HEK293 (cell line): ENCODE data around the gene MGMT.

Experiments used
- CTCF ChIA-PET: fragments of 350-600 bp; formaldehyde crosslinking; extraction: SDS; loops from one replicate; lab custom pipeline; 2021; ENCODE audit warnings: antibody characterized with exemption; lab: Yijun Ruan, JAX
- POLR2A ChIA-PET: fragments of 300-600 bp; formaldehyde crosslinking; extraction: SDS; loops from one replicate; lab custom pipeline; 2020; ENCODE audit warnings: antibody characterized with exemption, inconsistent platforms; lab: Yijun Ruan, JAX
- H3K27ac ChIP-seq: fragments of 200-500 bp; sonication (Bioruptor generic); 2 replicates; pipeline ENCODE4 v1.5.1; 2014; ENCODE audit warnings: low read depth, low read length, control low read depth, inconsistent platforms; ENCODE audit errors: extremely low read depth
- H3K36me3 ChIP-seq, 2 experiments: fragments of 200-500 bp in 1 of 2; sonication (Bioruptor generic) in 1 of 2; 1 replicate in 1 of 2; 2 replicates in 1 of 2; pipeline ENCODE4 v1.5.1; 2014 to 2017; ENCODE audit warnings: inconsistent platforms in 2 of 2, low read length in 2 of 2; ENCODE audit not compliant: control insufficient read depth in 2 of 2, insufficient read depth in 1 of 2
- H3K4me1 ChIP-seq: fragments of 200-500 bp; sonication (Bioruptor generic); 2 replicates; pipeline ENCODE4 v1.5.1; 2014; ENCODE audit warnings: mild to moderate bottlenecking, low read length, inconsistent platforms; ENCODE audit not compliant: control insufficient read depth, insufficient read depth
- H3K4me3 ChIP-seq: 2 replicates; pipeline ENCODE4 v1.5.1; 2011; ENCODE audit warnings: low read depth, mild to moderate bottlenecking, control low read depth, low read length, moderate library complexity
- H3K9me3 ChIP-seq: fragments of 200-500 bp; sonication (Bioruptor generic); 2 replicates; pipeline ENCODE4 v1.5.1; 2014; ENCODE audit warnings: low read depth, low read length, inconsistent platforms; ENCODE audit not compliant: control insufficient read depth, insufficient read depth
- HOXA7 ChIP-seq: sonication (generic); formaldehyde crosslinking; IDR thresholded peaks from 2 replicates; pipeline ENCODE4 v1.8.1; 2022; ENCODE audit warnings: missing genetic modification reagents, borderline replicate concordance
- SALL2 ChIP-seq: fragments of 450-650 bp; formaldehyde crosslinking; IDR thresholded peaks from 2 replicates; pipeline ENCODE4 v1.5.0; 2017; ENCODE audit warnings: missing biosample characterization, mild to moderate bottlenecking, missing genetic modification characterization, borderline replicate concordance
- ZFHX2 ChIP-seq: fragments of 450-650 bp; formaldehyde crosslinking; conservative IDR thresholded peaks from 2 replicates; pipeline ENCODE4 v1.5.1; 2016; ENCODE audit warnings: missing biosample characterization, missing genetic modification characterization
- ZNF112 ChIP-seq: fragments of 450-650 bp; formaldehyde crosslinking; IDR thresholded peaks from 2 replicates; pipeline ENCODE4 v1.5.0; 2017; ENCODE audit warnings: missing biosample characterization, missing genetic modification characterization
- ZNF155 ChIP-seq: fragments of 450-650 bp; formaldehyde crosslinking; IDR thresholded peaks from 2 replicates; pipeline ENCODE4 v1.5.1; 2016; ENCODE audit warnings: missing biosample characterization, missing genetic modification characterization
- ZNF16 ChIP-seq: fragments of 450-650 bp; formaldehyde crosslinking; IDR thresholded peaks from 2 replicates; pipeline ENCODE4 v1.5.1; 2016; ENCODE audit warnings: low read depth, missing biosample characterization, missing genetic modification characterization
- ZNF202 ChIP-seq: fragments of 450-650 bp; formaldehyde crosslinking; IDR thresholded peaks from 2 replicates; pipeline ENCODE4 v1.5.1; 2016; ENCODE audit warnings: missing biosample characterization, missing genetic modification characterization, borderline replicate concordance
- ZNF335 ChIP-seq: fragments of 450-650 bp; formaldehyde crosslinking; conservative IDR thresholded peaks from 2 replicates; pipeline ENCODE4 v1.5.1; 2016; ENCODE audit warnings: missing biosample characterization, missing genetic modification characterization
- ZNF354C ChIP-seq: fragments of 450-650 bp; formaldehyde crosslinking; IDR thresholded peaks from 2 replicates; pipeline ENCODE4 v1.5.1; 2016; ENCODE audit warnings: missing biosample characterization, missing genetic modification characterization, low read depth, borderline replicate concordance
- ZNF391 ChIP-seq: fragments of 450-650 bp; formaldehyde crosslinking; IDR thresholded peaks from 2 replicates; pipeline ENCODE4 v1.5.1; 2016; ENCODE audit warnings: low read depth, missing biosample characterization, missing genetic modification characterization, borderline replicate concordance
- ZNF48 ChIP-seq: fragments of 450-650 bp; formaldehyde crosslinking; IDR thresholded peaks from 2 replicates; pipeline ENCODE4 v1.5.1; 2016; ENCODE audit warnings: missing biosample characterization, missing genetic modification characterization
- ZNF529 ChIP-seq: fragments of 450-650 bp; formaldehyde crosslinking; IDR thresholded peaks from 2 replicates; pipeline ENCODE4 v1.5.1; 2017; ENCODE audit warnings: missing genetic modification characterization, missing biosample characterization; ENCODE audit not compliant: insufficient replicate concordance
- ZNF555 ChIP-seq: fragments of 450-650 bp; formaldehyde crosslinking; conservative IDR thresholded peaks from 2 replicates; pipeline ENCODE4 v1.5.1; 2017; ENCODE audit warnings: missing biosample characterization, mild to moderate bottlenecking, missing genetic modification characterization, inconsistent platforms
- ZNF571 ChIP-seq: fragments of 450-650 bp; formaldehyde crosslinking; IDR thresholded peaks from 2 replicates; pipeline ENCODE4 v1.5.0; 2017; ENCODE audit warnings: missing biosample characterization, missing genetic modification characterization
- ZNF621 ChIP-seq: fragments of 450-650 bp; formaldehyde crosslinking; IDR thresholded peaks from 2 replicates; pipeline ENCODE4 v1.5.1; 2017; ENCODE audit warnings: missing biosample characterization, missing genetic modification characterization
- ZNF701 ChIP-seq: fragments of 450-650 bp; formaldehyde crosslinking; IDR thresholded peaks from 2 replicates; pipeline ENCODE4 v1.5.1; 2016; ENCODE audit warnings: missing biosample characterization, missing genetic modification characterization
- ZNF843 ChIP-seq: fragments of 450-650 bp; formaldehyde crosslinking; IDR thresholded peaks from 2 replicates; pipeline ENCODE4 v1.5.1; 2016; ENCODE audit warnings: missing biosample characterization, missing genetic modification characterization
- ZSCAN16 ChIP-seq: fragments of 450-650 bp; formaldehyde crosslinking; IDR thresholded peaks from 2 replicates; pipeline ENCODE4 v1.5.1; 2016; ENCODE audit warnings: missing biosample characterization, missing genetic modification characterization
- TF ChIP-seq, protein P1 (sequence below): fragments of 450-650 bp; formaldehyde crosslinking; IDR thresholded peaks from 2 replicates; pipeline ENCODE4 v1.5.1; 2016; ENCODE audit warnings: missing biosample characterization, missing genetic modification characterization, borderline replicate concordance
- TF ChIP-seq, protein P2 (sequence below): fragments of 450-650 bp; formaldehyde crosslinking; IDR thresholded peaks from 2 replicates; pipeline ENCODE4 v1.5.1; 2016; ENCODE audit warnings: missing biosample characterization, missing genetic modification characterization
- TF ChIP-seq, protein P3 (sequence below): fragments of 450-650 bp; formaldehyde crosslinking; IDR thresholded peaks from 2 replicates; pipeline ENCODE4 v1.5.1; 2016; ENCODE audit warnings: missing biosample characterization, missing genetic modification characterization, low read depth
- TF ChIP-seq, protein P4 (sequence below): fragments of 450-650 bp; formaldehyde crosslinking; IDR thresholded peaks from 2 replicates; pipeline ENCODE4 v1.5.1; 2016; ENCODE audit warnings: missing biosample characterization, missing genetic modification characterization

MGMT gene

DNA sequence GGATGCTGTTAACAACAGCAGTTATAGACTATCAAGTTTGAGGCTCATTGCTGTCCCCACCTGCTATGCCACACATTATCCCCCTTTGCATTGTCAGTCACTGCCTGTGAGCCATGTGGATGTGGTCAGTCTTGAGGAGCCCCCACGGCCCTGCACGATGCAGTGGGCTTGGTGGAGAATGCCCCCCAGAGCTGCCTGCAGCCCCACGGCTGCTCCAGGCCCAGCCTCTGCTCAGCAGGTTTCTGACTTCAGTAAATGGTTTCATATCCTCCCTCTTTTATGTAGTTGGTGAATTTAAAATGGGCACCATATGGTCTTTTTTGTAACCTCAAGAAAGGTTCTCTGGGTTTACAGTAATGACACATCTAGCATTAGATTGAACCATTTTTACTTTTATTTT is 332.9 kb downstream of the MGMT start (continued):
- TF ChIP-seq, protein P1, sequence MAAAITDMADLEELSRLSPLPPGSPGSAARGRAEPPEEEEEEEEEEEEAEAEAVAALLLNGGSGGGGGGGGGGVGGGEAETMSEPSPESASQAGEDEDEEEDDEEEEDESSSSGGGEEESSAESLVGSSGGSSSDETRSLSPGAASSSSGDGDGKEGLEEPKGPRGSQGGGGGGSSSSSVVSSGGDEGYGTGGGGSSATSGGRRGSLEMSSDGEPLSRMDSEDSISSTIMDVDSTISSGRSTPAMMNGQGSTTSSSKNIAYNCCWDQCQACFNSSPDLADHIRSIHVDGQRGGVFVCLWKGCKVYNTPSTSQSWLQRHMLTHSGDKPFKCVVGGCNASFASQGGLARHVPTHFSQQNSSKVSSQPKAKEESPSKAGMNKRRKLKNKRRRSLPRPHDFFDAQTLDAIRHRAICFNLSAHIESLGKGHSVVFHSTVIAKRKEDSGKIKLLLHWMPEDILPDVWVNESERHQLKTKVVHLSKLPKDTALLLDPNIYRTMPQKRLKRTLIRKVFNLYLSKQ (tag by site-specific recombination): no peak

DNA sequence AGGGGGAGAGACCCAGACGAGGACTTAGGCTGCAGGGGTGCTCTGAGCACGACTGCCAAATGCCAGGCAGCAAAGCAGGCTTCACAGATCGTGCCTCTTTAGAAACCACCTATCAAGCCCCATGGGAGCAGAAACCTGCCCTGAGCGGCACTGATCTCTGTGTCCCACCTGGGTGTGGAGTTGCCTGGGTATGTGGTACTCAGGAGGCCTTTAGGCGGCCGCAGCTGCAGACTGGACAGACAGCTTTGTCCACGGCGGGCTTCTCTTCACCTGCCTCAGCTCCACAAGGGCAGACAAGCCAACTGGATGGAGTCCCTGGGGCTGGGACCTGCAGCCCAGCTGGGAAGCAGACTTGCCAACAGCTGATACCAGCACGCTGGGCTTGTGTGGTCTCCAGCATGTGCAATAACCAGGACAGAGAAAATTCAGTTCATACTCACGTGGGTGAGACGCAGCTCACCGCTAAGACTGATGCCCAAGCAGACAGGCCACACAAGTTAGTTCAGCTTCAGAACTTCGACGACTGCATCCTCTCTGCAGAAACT is 333.8 kb downstream of the MGMT start:
- ChIA-PET CTCF (no interaction called here), POLR2A (no interaction called here)
- no peaks in the 10 kb centered on the region for H3K4me1 ChIP-seq
- no peak overlapping the region for H3K27ac ChIP-seq
- peaks cover 5% of the 10 kb centered on the region for H3K9me3 ChIP-seq
- no peak overlapping the region for H3K4me3 ChIP-seq
- TF ChIP-seq ZNF391 (tag by site-specific recombination): no peak
- no peak for TF ChIP-seq ZNF843 (tag by site-specific recombination)
- no peak for TF ChIP-seq SALL2 (tag by site-specific recombination)
- TF ChIP-seq ZNF202: no peak
- TF ChIP-seq, protein P2, sequence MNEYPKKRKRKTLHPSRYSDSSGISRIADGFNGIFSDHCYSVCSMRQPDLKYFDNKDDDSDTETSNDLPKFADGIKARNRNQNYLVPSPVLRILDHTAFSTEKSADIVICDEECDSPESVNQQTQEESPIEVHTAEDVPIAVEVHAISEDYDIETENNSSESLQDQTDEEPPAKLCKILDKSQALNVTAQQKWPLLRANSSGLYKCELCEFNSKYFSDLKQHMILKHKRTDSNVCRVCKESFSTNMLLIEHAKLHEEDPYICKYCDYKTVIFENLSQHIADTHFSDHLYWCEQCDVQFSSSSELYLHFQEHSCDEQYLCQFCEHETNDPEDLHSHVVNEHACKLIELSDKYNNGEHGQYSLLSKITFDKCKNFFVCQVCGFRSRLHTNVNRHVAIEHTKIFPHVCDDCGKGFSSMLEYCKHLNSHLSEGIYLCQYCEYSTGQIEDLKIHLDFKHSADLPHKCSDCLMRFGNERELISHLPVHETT: no peak
- no peak for TF ChIP-seq ZNF155 (tag by site-specific recombination)
- TF ChIP-seq ZNF354C: no peak
- TF ChIP-seq, protein P3, sequence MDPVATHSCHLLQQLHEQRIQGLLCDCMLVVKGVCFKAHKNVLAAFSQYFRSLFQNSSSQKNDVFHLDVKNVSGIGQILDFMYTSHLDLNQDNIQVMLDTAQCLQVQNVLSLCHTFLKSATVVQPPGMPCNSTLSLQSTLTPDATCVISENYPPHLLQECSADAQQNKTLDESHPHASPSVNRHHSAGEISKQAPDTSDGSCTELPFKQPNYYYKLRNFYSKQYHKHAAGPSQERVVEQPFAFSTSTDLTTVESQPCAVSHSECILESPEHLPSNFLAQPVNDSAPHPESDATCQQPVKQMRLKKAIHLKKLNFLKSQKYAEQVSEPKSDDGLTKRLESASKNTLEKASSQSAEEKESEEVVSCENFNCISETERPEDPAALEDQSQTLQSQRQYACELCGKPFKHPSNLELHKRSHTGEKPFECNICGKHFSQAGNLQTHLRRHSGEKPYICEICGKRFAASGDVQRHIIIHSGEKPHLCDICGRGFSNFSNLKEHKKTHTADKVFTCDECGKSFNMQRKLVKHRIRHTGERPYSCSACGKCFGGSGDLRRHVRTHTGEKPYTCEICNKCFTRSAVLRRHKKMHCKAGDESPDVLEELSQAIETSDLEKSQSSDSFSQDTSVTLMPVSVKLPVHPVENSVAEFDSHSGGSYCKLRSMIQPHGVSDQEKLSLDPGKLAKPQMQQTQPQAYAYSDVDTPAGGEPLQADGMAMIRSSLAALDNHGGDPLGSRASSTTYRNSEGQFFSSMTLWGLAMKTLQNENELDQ (tag by site-specific recombination): no peak
- H3K36me3 ChIP-seq: no peaks in the 10 kb centered on the region

DNA sequence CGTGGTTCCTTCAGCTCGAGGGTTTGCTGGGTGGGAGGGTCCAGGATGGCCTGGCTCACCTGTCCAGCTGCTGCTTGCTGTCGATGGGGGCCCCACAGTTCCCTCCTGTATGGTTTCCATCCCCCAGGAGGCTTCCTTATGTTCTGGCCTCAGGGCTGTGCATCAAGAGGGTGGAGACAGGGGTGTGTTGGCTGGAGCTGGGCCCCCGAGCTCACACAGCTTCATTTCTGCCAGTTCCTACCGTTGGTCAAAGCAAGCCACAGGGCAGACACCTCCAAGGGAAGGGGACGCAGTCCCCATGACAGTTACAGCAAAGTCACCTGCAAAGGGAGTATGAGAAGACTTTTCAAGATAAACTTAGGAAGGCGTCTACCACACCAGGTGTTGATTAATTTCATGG is 340.2 kb downstream of the MGMT start:
- no peak overlapping the region for H3K4me3 ChIP-seq
- POLR2A ChIA-PET: no interaction called here
- H3K27ac ChIP-seq: no peak overlapping the region
- no peak for TF ChIP-seq ZNF16 (tag by site-specific recombination)
- TF ChIP-seq ZNF555 (tag by site-specific recombination): no peak
- no peaks in the 10 kb centered on the region for H3K4me1 ChIP-seq
- no peaks in the 10 kb centered on the region for H3K36me3 ChIP-seq
- peaks cover 5% of the 10 kb centered on the region for H3K9me3 ChIP-seq
- CTCF ChIA-PET: no interaction called here

DNA sequence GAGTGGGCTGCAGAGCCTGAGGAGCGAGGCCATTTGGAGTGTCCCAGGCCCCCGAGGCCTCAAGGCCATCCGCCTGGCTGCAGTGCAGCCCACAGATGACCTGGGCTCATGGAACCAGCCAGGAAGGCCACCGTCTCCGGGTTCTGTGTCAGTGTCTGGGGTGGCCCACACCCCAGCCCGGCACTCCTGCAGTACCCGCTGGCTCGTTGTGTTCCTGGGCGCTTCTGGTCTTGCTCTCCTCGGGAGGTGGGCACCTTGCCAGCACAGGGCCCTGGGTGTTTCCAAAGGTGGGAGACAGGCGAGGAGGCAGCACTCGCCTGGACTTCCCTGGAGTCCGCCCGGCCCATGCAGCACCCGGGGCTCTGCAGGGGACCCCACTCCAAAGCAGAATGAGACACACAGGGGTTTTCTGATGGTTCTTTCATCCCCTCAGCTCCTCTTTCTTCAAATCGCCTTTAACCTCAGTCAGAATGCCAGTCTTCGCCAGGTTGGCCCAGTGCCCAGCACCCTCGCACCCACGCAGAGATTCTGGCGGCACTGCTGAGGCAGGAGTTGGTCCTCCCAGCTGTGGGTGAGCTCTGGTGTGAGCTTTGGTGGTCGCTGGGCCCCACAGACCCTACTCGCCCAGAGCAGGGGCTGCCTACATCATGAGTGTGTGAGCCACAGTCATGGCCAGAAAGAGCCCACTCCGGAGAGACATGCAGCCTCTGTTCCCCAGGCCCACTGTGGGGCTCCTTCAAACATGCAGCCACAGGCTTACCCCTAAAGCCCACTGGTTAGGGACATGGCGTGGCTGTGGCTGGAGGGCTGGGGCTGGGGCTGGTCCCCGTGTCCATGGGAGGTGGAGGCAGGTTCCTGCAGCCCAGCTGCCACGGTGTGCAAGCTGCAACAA is 341.3 kb downstream of the MGMT start:
- Histone ChIP-seq H3K27ac (no peak overlapping the region), H3K4me3 (no peak overlapping the region), H3K9me3 (peaks cover 5% of the 10 kb centered on the region), H3K36me3 (no peaks in the 10 kb centered on the region), H3K4me1 (no peaks in the 10 kb centered on the region)
- ChIA-PET POLR2A (no interaction called here), CTCF (no interaction called here)
- TF ChIP-seq HOXA7 (CRISPR knock-in tag) (no peak), ZNF112 (tag by site-specific recombination) (no peak), ZSCAN16 (tag by site-specific recombination) (no peak), ZNF335 (tag by site-specific recombination) (no peak), ZNF529 (tag by site-specific recombination) (no peak), ZNF621 (tag by site-specific recombination) (no peak), ZNF701 (tag by site-specific recombination) (no peak), ZFHX2 (tag by site-specific recombination) (no peak), ZNF48 (tag by site-specific recombination) (no peak), ZNF571 (tag by site-specific recombination) (no peak)
- TF ChIP-seq, protein P4, sequence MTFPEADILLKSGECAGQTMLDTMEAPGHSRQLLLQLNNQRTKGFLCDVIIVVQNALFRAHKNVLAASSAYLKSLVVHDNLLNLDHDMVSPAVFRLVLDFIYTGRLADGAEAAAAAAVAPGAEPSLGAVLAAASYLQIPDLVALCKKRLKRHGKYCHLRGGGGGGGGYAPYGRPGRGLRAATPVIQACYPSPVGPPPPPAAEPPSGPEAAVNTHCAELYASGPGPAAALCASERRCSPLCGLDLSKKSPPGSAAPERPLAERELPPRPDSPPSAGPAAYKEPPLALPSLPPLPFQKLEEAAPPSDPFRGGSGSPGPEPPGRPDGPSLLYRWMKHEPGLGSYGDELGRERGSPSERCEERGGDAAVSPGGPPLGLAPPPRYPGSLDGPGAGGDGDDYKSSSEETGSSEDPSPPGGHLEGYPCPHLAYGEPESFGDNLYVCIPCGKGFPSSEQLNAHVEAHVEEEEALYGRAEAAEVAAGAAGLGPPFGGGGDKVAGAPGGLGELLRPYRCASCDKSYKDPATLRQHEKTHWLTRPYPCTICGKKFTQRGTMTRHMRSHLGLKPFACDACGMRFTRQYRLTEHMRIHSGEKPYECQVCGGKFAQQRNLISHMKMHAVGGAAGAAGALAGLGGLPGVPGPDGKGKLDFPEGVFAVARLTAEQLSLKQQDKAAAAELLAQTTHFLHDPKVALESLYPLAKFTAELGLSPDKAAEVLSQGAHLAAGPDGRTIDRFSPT: no peak
